Measurements from ENCODE around the gene ETV3. TPM values are rescaled to one million over a fixed set of nuclear protein-coding genes. Genes with fewer than 3 reads are reported as not detected.

ETV3 gene
- total and polyA plus RNA-seq, 2 of the 8 experiments (the other 6 are each of a cell fraction or from before 2014, with no cell fraction given): 6.0 to 23.8 TPM

DNA sequence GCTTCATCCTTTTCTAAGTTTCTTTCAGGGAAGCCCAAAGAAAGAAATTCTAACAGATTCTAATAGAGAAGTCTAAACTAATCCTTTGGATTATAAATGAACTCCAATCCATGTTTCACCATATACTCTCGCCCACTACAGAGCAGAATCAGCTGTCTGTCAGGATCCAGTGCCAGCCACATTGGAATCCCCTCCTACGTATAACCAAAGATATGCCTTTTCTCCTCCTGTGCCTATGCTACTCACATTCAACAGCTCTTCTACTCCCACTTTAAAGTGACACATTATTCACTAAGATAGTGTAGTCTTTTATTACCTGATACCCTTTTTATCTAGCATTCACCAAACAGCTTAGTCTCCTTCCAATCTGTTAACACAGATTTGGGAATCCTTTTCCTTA, 3.1 kb downstream of the ETV3 start:
- Histone ChIP-seq H3K79me1 (ENCODE audit: low read depth, low read length) (peaks cover 8% of the 10 kb centered on the region), H2BK20ac (ENCODE audit: low read length) (no peak overlapping the region), H3K4ac (replicated peaks; ENCODE audit: insufficient read length, low read depth, low read length) (no peak overlapping the region), H2AFZ (ENCODE audit: low read length) (no peak overlapping the region), H4K20me1 (replicated peaks in 1 of 2; ENCODE audit: control insufficient read depth in 1 of 2, insufficient read depth in 2 of 2, low read length in 2 of 2) (peaks cover 9 to 11% of the 10 kb centered on the region in 2 experiments), H4K8ac (ENCODE audit: extremely low read depth, insufficient read depth, low read length) (no peak overlapping the region), H2BK15ac (ENCODE audit: low read length) (no peak overlapping the region), H3K27me3 (replicated peaks in 1 of 4; ENCODE audit: control insufficient read depth in 3 of 4, extremely low read depth in 1 of 4, insufficient read depth in 3 of 4, low read length in 3 of 4) (no peaks in the 10 kb centered on the region), H3K27ac (ENCODE audit: low read depth, low read length) (no peak overlapping the region), H3K56ac (replicated peaks; ENCODE audit: insufficient read length, low read depth, low read length) (no peak overlapping the region), H3K23me2 (ENCODE audit: low read depth, low read length) (peaks cover 10% of the 10 kb centered on the region; the same call in 1 of the 2 replicates), H3K4me3 (ENCODE audit: extremely low read depth in 1 of 4, insufficient read depth in 2 of 4, low read depth in 3 of 4, low read length in 4 of 4) (no peak overlapping the region), H3K4me2 (ENCODE audit: insufficient read depth in 1 of 2, low read depth in 2 of 2, low read length in 2 of 2) (no peak overlapping the region), H3K9me3 (ENCODE audit: insufficient read depth in 2 of 2, low read depth in 1 of 2, low read length in 1 of 2) (no peaks in the 10 kb centered on the region), H3K36me3 (ENCODE audit: control insufficient read depth in 2 of 4, insufficient read depth in 4 of 4, low read length in 3 of 4) (peaks cover 12 to 56% (median 44%) of the 10 kb centered on the region in 4 experiments; a peak in 7 of 8 replicates), H4K91ac (replicated peaks; ENCODE audit: insufficient read length, low read length) (no peak overlapping the region), H3K18ac (ENCODE audit: extremely low read depth, low read length) (no peak overlapping the region), H3K14ac (ENCODE audit: insufficient read length) (no peak overlapping the region), H2AK5ac (ENCODE audit: low read depth, low read length) (no peak overlapping the region), H2BK12ac (ENCODE audit: low read depth, low read length) (no peak overlapping the region), H2BK5ac (ENCODE audit: low read depth, low read length) (no peak overlapping the region), H3K4me1 (replicated peaks in 1 of 4; ENCODE audit: control insufficient read depth in 3 of 4, insufficient read depth in 4 of 4, low read length in 3 of 4) (peaks cover 0 to 14% (median 4%) of the 10 kb centered on the region in 4 experiments; a peak in 4 of 7 replicates), H3K9ac (replicated peaks in 1 of 4; ENCODE audit: extremely low read depth in 1 of 4, low read depth in 3 of 4, low read length in 3 of 4) (no peak overlapping the region), H2BK120ac (replicated peaks; ENCODE audit: low read depth, low read length) (no peak overlapping the region), H3K23ac (ENCODE audit: insufficient read length) (no peak overlapping the region), H3K79me2 (ENCODE audit: control insufficient read depth in 1 of 2, insufficient read depth in 2 of 2, low read length in 2 of 2) (peaks cover 7 to 29% of the 10 kb centered on the region in 2 experiments; a peak in 3 of 4 replicates), H4K5ac (ENCODE audit: insufficient read length, low read depth, low read length) (no peak overlapping the region)
- FAIRE-seq: no peak
- 91% methylated on average over 2 of the region's 2 CpGs; no CpG with 5 or more reads in 1 of the 2 experiments for WGBS, 2 experiments (ENCODE audit: extremely low coverage in 1 of 2, insufficient coverage in 1 of 2, insufficient read length in 1 of 2, insufficient replicate concordance in 2 of 2, low coverage in 1 of 2, low lambda C conversion rate in 2 of 2, missing lambda C conversion rate in 1 of 2)
- ChIA-PET POLR2A (ENCODE audit: partially characterized antibody) (interaction anchor here (1.4 to 10.5 kb wide), 7 partner anchors 9 to 41 kb away, joined by 4 to 70 read pairs (median 5); no protein-coding TSS in a partner anchor), CTCF (ENCODE audit: partially characterized antibody) (interaction anchor here (0.8 to 16.2 kb wide), 17 partner anchors 8 to 244 kb away, joined by 3 to 187 read pairs (median 4); partner anchors contain the start of gene ARHGEF11)
- no peak for DNase-seq (ENCODE audit: low read depth in 1 of 2, low spot score in 2 of 2)
- TF ChIP-seq RBBP5 (IDR thresholded peaks at IDR 0.05; ENCODE audit: borderline replicate concordance, low read depth, low read length): no peak
- TF ChIP-seq ASH2L (IDR thresholded peaks at IDR 0.05; ENCODE audit: low read length): no peak
- no peak for TF ChIP-seq RXRA (IDR thresholded peaks at IDR 0.05; ENCODE audit: insufficient read depth, low read depth, low read length)
- no peak for TF ChIP-seq POLR2AphosphoS5 (IDR thresholded peaks at IDR 0.05; ENCODE audit: low read depth, low read length)
- no peak for TF ChIP-seq CBX8 (IDR thresholded peaks at IDR 0.05; ENCODE audit: borderline replicate concordance, low read depth, low read length)
- TF ChIP-seq TAF1 (IDR thresholded peaks at IDR 0.05; ENCODE audit: low read depth, low read length): no peak
- no peak for TF ChIP-seq HDAC2 (IDR thresholded peaks at IDR 0.05; ENCODE audit: borderline replicate concordance in 1 of 2, low read depth in 2 of 2, low read length in 2 of 2)
- no peak for TF ChIP-seq GABPA (IDR thresholded peaks at IDR 0.05; ENCODE audit: borderline replicate concordance, insufficient read depth, low read length)
- no peak for TF ChIP-seq TBP (IDR thresholded peaks at IDR 0.05; ENCODE audit: low read depth, low read length)
- TF ChIP-seq EZH2 (IDR thresholded peaks at IDR 0.05; ENCODE audit: low read depth, low read length, severe bottlenecking): no peak
- TF ChIP-seq EGR1 (IDR thresholded peaks at IDR 0.05; ENCODE audit: borderline replicate concordance, low read depth, low read length): no peak
- TF ChIP-seq KDM1A (IDR thresholded peaks at IDR 0.05; ENCODE audit: borderline replicate concordance, low read length): no peak
- TF ChIP-seq BCL11A (IDR thresholded peaks at IDR 0.05; ENCODE audit: low read depth in 2 of 2, low read length in 2 of 2): no peak

Measured in H1 (cell line).